ENCODE measurements around the gene STXBP1.
A peak's percentile ranks its signal among the peaks of the same experiment; 100 is the strongest.
"Not testable (repeated sequence)": the region's sequence is repeated elsewhere in the genome, so short reads cannot be mapped to it uniquely, and the experiment has no call there.

Gene STXBP1

DNA sequence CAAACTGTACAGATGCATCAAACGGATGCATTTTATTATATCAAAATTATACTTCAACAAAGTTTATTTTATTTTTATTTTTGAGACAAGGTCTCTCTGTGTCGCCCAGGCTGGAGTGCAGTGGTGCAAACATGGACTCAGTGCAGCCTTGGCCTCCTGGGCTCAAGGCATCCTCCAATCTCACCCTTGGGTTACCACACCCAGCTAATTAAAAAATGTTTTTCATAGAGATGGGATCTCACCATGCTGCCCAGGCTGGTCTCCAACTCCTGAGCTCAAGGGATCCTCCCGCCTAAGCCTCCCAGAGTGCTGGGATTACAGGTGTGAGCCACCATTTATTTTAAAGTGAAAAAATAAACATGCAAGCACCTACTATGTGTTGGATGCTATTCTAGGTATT is 40.1 kb upstream of the STXBP1 start:
- Mint-ChIP-seq H3K36me3 (ENCODE audit: low read depth) (no peaks in the 10 kb centered on the region), H3K4me3 (no peak overlapping the region), H3K27me3 (ENCODE audit: low read depth) (no peaks in the 10 kb centered on the region), H3K9me3 (no peaks in the 10 kb centered on the region), H3K27ac (peak overlapping the region; percentile 49), H3K4me1 (ENCODE audit: low read depth) (peaks cover 39% of the 10 kb centered on the region)
- no peak for DNase-seq (ENCODE audit: low spot score)

DNA sequence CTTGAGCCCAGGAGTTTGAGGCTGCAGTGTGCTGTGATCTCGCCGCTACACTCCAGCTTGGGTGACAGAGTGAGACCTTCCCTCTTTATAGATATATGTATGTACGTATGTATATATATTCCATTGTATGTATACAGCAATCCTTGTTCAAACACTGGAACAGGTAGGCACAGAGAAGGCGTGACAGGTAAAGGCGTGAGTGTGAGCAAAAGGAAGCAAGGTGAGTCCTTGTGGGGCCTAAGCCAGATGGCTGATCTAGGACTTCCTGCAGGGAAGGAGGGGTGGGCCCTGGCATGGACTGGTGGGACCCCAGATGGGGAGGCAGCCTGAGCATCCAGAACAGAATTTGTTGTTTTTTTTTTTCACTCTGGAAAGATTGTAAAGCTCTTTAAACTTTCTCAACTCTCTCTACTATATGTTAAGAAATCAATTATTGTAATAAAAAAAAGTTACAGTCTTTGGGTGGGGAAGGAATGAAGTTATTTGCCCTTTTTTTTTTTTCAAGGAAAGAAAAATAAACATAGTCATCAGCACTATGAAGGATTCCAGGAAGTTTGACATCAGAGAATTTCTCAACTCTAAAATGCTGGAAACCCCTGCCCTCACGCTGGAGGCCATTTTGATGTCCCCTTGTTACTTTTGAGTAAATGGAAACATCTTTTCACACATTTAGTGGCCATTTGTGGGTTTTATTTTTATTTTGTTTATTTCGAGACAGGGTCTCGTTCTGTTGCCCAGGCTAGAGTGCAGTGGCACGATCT is 38.9 kb upstream of the STXBP1 start:
- DNase-seq (ENCODE audit: low spot score), result no peak

DNA sequence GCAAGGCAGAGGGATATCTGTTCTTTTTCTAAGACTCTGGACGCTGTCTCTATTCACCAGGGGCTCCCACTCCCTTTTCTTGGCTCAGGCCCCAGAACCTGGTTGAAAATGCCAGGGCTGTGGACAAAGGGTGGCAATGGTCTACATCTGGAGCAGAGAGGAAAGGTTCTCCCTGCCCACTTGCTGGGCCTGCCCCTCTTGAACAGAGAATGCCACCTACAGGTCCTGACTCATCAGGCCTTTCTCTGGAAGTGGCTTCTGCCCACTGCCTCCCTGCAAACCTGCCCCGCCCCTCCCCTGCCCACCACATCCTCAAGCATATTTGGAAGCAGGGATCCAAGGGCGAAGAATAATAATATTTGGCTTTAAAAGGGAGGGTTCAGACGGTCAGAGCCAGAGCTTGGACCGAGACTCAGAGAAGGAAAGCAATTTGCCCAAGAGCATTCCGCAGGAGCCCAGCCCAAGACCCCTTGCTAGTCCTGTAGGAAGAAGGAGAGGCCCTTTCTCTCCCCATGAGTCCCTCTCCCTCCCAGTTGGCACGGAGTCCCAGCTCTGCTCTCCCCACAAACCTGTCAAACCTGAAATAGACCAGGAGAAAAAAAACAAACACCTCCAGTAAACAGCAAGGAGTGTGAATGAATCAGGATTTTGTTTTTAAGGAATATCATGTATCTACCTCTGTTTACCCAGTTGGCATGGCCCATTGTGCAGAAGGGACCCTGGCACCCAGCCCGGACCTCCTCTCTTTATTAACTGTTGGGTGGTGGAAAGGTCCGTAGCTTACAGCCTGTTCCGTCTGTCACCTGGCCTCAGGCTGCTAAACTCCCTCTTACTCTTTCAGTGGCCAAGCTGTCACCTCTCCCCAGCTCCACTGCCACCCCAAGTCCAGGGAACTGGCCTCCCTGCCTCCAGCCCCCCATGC is 37.7 kb upstream of the STXBP1 start:
- Mint-ChIP-seq H3K36me3 (ENCODE audit: low read depth) (no peaks in the 10 kb centered on the region), H3K4me1 (ENCODE audit: low read depth) (peaks cover 44% of the 10 kb centered on the region), H3K4me3 (peak overlapping the region; percentile 12), H3K27me3 (ENCODE audit: low read depth) (no peaks in the 10 kb centered on the region), H3K9me3 (no peaks in the 10 kb centered on the region), H3K27ac (peak overlapping the region; percentile 26)
- DNase-seq (ENCODE audit: low spot score), result peak; percentile 52

More for the DNA sequence above, 38.9 kb upstream of the STXBP1 start:
- no peaks in the 10 kb centered on the region for H3K27me3 Mint-ChIP-seq (ENCODE audit: low read depth)
- peaks cover 33% of the 10 kb centered on the region for H3K4me1 Mint-ChIP-seq (ENCODE audit: low read depth)
- H3K36me3 Mint-ChIP-seq (ENCODE audit: low read depth), result no peaks in the 10 kb centered on the region
- H3K27ac Mint-ChIP-seq, result peak overlapping the region; percentile 69
- no peak overlapping the region for H3K4me3 Mint-ChIP-seq
- no peaks in the 10 kb centered on the region for H3K9me3 Mint-ChIP-seq

DNA sequence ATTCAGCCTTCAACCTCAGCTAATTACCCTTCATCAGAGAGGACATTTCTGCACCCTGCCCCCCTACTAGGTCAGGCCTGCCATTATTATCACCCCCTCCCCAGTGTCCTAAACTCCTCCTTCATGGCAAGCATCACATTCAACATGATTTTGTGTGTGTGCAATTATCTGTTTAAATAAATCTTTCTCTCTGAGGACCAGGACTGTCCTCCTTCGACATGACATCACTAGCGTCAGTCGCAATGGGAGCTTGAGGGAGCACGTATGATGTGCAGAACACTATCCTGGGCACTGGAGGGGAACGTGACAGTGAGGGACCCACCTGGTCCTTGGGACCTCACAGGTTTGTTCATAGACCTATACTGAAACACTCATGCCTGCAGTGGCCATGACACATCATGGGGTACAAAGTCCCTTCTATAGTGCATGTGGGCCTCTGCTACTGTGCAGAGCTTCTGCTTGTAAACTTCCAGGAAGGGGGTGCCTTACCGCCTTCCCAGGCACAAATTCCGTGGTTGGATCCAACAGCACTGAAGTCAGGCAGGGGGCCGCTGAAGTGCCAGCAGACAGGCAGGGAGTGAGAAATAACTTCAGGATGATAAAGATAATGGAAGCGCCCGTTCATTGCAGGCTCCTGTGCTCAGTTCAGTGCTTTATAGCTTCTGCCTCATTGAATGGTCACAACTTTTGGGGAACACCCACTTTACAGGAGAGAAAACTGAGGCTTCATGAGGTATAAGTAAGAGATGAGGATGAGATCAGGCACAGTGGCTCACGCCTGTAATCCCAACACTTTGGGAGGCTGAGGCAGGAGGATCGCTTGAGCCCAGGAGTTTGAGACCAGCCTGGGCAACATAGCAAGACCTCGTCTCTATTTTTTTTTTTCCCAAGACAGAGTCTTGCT is 36.0 kb upstream of the STXBP1 start:
- Mint-ChIP-seq H3K4me1 (ENCODE audit: low read depth) (peaks cover 44% of the 10 kb centered on the region), H3K4me3 (no peak overlapping the region), H3K9me3 (no peaks in the 10 kb centered on the region), H3K27me3 (ENCODE audit: low read depth) (no peaks in the 10 kb centered on the region), H3K36me3 (ENCODE audit: low read depth) (peaks cover 1% of the 10 kb centered on the region), H3K27ac (no peak overlapping the region)
- DNase-seq (ENCODE audit: low spot score), result no peak

DNA sequence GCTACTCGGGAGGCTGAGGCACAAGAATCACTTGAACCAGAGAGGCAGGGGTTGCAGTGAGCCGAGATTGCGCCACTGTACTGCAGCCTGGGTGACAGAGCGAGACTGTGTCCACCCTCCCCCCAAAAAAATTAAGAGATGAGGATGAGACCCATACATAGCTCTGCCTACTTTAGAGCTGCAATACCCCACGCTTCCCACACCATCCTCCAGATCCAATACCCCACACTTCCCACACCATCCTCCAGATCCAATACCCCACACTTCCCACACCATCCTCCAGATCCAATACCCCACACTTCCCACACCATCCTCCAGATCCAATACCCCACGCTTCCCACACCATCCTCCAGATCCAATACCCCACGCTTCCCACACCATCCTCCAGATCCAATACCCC is 34.9 kb upstream of the STXBP1 start:
- H3K27ac Mint-ChIP-seq; H3K9me3 Mint-ChIP-seq; H3K36me3 Mint-ChIP-seq (ENCODE audit: low read depth); DNase-seq (ENCODE audit: low spot score); H3K4me3 Mint-ChIP-seq; H3K27me3 Mint-ChIP-seq (ENCODE audit: low read depth): not testable (repeated sequence)
- H3K4me1 Mint-ChIP-seq (ENCODE audit: low read depth), result peaks cover 42% of the 10 kb centered on the region

DNA sequence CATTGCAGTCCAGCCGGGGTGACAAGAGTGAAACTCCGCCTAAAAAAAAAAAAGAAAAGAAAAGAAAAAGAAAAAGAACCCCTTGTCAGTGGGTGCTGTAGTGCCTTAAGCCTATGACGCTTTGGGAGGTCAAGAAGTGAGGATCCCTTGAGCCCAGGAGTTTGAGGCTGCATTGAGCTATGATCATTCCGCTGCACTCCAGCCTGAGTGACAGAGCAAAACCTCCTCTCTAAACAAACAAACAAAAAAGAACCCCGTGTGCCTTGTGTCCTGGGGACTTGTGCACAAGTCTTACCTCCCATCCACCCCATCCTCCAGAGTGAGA is 33.5 kb upstream of the STXBP1 start:
- H3K27ac Mint-ChIP-seq, result peak overlapping the region; percentile 93
- H3K36me3 Mint-ChIP-seq (ENCODE audit: low read depth), result peaks cover 6% of the 10 kb centered on the region
- H3K4me3 Mint-ChIP-seq, result peak overlapping the region; percentile 84
- H3K27me3 Mint-ChIP-seq (ENCODE audit: low read depth), result no peaks in the 10 kb centered on the region
- no peaks in the 10 kb centered on the region for H3K9me3 Mint-ChIP-seq
- H3K4me1 Mint-ChIP-seq (ENCODE audit: low read depth), result peaks cover 39% of the 10 kb centered on the region
- DNase-seq (ENCODE audit: low spot score), result no peak

DNA sequence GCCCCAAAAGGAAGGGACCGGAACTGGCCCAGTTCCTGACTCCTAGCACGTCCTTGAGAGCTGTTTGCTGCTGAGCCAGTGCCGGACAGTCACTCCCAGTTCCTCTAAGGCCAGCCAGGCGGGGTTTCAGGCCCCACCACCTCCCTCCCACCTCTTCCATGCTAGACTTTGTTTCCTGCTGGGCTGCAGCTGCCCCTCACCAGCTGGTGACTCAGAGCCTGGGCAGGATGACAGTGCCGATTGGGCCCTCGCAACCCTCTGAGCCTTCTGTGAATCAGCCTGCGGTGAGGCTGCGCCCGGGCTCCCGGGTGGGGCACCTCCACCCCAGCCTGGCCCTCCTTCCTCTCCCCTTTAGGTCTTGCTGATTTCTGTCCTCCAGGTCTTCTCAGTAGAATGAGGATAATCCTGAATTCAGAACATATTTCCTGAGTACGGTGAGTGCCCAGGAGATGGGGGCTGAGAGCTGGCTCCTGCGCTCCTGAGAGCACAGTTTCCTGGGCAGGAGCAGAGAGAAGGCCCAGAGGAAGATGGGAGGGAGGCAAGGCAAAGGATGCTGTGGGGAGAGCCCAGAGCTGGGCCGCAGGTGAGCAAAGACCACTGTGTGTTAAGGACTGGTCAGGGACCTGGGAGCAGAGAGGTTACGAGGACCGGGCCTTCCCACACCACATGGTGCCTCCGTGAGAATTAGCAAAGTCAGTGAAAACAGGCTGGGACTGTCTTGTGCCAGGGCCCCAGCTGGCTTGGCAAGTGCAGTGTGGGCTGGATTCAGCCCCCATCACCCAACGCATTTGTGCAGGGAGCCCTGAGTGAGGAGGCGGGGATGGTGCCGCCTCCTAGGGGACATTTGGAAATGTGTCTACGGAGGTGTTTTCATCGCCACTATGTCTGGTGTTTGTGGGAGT is 32.9 kb upstream of the STXBP1 start:
- peak; percentile 86 for DNase-seq (ENCODE audit: low spot score)
- Mint-ChIP-seq H3K27ac (peak overlapping the region; percentile 93), H3K27me3 (ENCODE audit: low read depth) (no peaks in the 10 kb centered on the region), H3K4me1 (ENCODE audit: low read depth) (peaks cover 37% of the 10 kb centered on the region), H3K9me3 (no peaks in the 10 kb centered on the region), H3K36me3 (ENCODE audit: low read depth) (peaks cover 8% of the 10 kb centered on the region), H3K4me3 (peak overlapping the region; percentile 84)

DNA sequence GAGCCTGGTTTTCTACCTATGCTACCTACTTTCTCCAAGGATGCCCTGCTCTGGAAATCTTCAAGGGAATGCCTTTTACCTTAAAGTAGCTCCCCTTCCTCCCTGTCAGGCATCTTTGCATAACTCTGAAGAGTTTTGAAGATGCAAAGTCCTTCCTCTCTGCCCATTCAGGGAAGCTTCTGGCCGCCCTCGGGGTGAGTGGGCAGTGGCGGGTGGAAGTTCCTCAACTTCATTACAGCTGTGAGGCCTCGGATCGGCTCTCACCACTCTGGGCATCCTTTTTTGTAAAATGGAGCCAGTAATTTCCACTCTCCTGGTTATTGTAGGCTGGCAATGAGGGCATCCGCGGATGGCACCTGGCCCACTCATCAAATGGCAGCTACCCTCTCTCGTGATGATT is 31.7 kb upstream of the STXBP1 start:
- peaks cover 28% of the 10 kb centered on the region for H3K4me1 Mint-ChIP-seq (ENCODE audit: low read depth)
- no peaks in the 10 kb centered on the region for H3K27me3 Mint-ChIP-seq (ENCODE audit: low read depth)
- peak overlapping the region; percentile 52 for H3K4me3 Mint-ChIP-seq
- peaks cover 8% of the 10 kb centered on the region for H3K36me3 Mint-ChIP-seq (ENCODE audit: low read depth)
- no peaks in the 10 kb centered on the region for H3K9me3 Mint-ChIP-seq
- peak overlapping the region; percentile 60 for H3K27ac Mint-ChIP-seq
- no peak for DNase-seq (ENCODE audit: low spot score)

DNA sequence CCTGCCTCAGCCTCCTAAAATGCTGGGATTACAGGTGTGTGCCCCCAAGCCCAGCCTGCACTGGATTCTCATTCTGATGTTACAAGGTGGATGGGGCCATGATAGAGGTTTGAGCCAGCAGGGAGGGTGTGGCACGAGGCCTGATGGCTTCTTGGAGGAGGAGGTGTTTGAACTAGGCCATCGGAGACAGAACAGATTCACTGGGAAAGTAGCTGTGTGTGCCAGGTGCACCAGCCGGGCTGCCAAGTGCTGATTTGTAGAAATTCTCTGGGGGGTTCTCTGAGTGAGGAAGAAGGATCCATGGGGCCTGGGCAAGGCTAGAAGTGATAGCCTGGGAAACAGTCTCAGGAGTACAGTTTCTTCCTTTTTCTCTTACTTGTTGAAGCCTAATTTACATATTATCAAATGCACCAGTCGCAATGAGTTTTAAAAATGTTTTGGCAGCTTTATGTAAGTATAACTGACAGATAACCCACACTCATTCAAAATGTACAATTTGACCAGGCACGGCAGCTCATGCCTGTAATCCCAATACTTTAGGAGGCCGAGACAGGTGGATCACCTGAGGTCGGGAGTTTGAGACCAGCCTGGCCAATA is 31.1 kb upstream of the STXBP1 start:
- H3K27ac Mint-ChIP-seq, result no peak overlapping the region
- peaks cover 29% of the 10 kb centered on the region for H3K4me1 Mint-ChIP-seq (ENCODE audit: low read depth)
- H3K4me3 Mint-ChIP-seq, result no peak overlapping the region
- H3K27me3 Mint-ChIP-seq (ENCODE audit: low read depth), result no peaks in the 10 kb centered on the region
- peaks cover 8% of the 10 kb centered on the region for H3K36me3 Mint-ChIP-seq (ENCODE audit: low read depth)
- no peak for DNase-seq (ENCODE audit: low spot score)
- no peaks in the 10 kb centered on the region for H3K9me3 Mint-ChIP-seq

DNA sequence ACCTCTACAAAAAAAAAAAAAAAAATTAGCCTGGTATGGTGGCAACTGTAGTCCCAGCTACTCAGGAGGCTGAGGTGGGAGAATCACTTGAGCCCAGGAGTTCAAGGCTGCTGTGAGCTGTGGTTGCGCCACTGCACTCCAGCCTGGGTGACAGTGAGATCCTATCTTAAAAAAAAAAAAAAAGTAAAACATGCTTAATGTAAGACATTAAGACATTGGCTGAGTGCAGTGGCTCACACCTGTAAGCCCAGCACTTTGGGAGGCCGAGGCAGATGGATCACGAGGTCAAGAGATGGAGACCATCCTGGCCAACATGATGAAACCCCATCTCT is 27.6 kb upstream of the STXBP1 start:
- not testable (repeated sequence) for H3K36me3 Mint-ChIP-seq (ENCODE audit: low read depth); DNase-seq (ENCODE audit: low spot score); H3K9me3 Mint-ChIP-seq; H3K27ac Mint-ChIP-seq; H3K4me3 Mint-ChIP-seq
- H3K4me1 Mint-ChIP-seq (ENCODE audit: low read depth), result peaks cover 20% of the 10 kb centered on the region
- peaks cover 12% of the 10 kb centered on the region for H3K27me3 Mint-ChIP-seq (ENCODE audit: low read depth)

DNA sequence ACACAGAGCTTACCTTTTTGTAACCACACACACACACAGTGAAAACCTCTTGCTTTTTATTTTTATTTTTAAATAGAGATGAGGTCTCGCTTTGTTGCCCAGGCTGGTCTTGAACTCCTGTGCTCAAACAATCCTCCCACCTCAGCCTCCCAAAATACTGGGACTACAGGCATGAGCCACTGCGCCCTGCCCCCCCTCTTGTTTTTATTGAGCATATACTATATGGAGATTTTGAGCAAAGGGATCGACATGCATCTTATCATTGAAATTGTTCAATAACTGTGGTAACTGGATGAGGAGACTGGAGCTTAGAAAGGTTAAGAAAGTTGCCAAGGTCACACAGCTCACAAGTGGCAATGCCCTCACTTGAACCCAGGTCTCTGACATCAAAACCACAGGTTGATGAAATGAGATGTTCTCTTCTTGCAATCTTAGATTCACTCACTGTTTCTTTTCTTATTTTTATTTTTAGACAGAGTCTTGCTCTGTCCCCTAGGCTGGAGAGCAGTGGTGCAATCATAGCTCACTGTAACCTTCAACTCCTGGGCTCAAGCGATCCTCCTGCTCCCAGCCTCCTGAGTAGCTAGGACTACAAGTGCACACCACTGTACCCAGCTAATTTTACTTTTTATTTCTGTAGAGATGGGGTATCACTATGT is 26.8 kb upstream of the STXBP1 start:
- Mint-ChIP-seq H3K27ac (no peak overlapping the region), H3K4me1 (ENCODE audit: low read depth) (peaks cover 17% of the 10 kb centered on the region), H3K4me3 (no peak overlapping the region), H3K9me3 (no peaks in the 10 kb centered on the region), H3K27me3 (ENCODE audit: low read depth) (peaks cover 15% of the 10 kb centered on the region), H3K36me3 (ENCODE audit: low read depth) (peaks cover 10% of the 10 kb centered on the region)
- DNase-seq (ENCODE audit: low spot score), result no peak

DNA sequence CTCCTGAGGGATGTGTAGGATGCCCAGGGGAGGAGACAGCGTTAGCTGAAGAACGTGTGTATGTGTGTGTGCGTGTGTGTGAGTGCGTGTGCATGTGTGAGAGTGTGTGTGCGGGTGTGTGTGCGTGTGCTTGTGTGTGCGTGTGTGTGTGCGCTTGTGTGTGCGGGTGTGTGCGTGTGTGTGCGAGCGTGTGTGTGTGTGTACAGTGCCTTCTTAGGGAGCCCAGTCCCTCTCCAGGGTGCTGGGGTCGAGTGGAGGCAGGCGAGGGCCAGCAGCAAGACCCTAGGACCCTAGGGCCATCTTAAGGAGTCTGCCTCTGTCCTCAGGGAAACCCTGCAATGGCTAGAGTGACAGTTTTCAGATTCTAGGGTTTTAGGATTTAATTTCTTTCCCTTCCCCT is 26.0 kb upstream of the STXBP1 start:
- H3K4me3 Mint-ChIP-seq, result no peak overlapping the region
- no peak overlapping the region for H3K27ac Mint-ChIP-seq
- peaks cover 15% of the 10 kb centered on the region for H3K27me3 Mint-ChIP-seq (ENCODE audit: low read depth)
- H3K36me3 Mint-ChIP-seq (ENCODE audit: low read depth), result peaks cover 9% of the 10 kb centered on the region
- DNase-seq (ENCODE audit: low spot score), result no peak
- H3K9me3 Mint-ChIP-seq, result no peaks in the 10 kb centered on the region
- peaks cover 10% of the 10 kb centered on the region for H3K4me1 Mint-ChIP-seq (ENCODE audit: low read depth)

Data from T-helper 2 cell treated with Interferon-gamma antibody and Interleukin-4, amounts not matched to agents 5 μg/mL and 100 μg/mL, for 36 hours (primary cell).